Stimulated activated CD8-positive, alpha-beta memory T cell treated with anti-CD3 and anti-CD28 coated beads, Interleukin-15, amount 100 ng/mL, for 48 hours (primary cell): Measurements from ENCODE around the gene DOCK7.
"Not testable (repeated sequence)": the region's sequence is repeated elsewhere in the genome, so short reads cannot be mapped to it uniquely, and the experiment has no call there.

Experiments
- DNase-seq, 2 donors: peaks; one replicate each; pipeline ENCODE4 v3.0.0-alpha.2; 2020; ENCODE audit warnings: low read depth in 2 of 2

Gene DOCK7

DNA sequence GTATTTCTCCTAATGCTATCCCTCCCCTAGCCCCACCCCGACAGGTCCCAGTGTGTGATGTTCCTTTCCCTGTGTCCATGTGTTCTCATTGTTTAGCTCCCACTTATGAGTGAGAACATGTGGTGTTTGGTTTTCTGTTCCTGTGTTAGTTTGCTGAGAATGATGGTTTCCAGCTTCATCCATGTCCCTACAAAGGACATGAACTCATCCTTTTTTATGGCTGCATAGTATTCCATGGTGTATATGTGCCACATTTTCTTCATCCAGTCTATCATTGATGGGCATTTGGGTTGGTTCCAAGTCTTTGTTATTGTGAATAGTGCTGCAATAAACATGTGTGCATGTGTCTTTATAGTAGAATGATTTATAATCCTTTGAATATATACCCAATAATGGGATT lies 77.6 kb downstream of the DOCK7 start:
- DNase-seq = not testable (repeated sequence)

- no peak for DNase-seq
Measured at GRCh38 chr1:62608905-62609304, 79.3 kb downstream of the DOCK7 start.

DNA sequence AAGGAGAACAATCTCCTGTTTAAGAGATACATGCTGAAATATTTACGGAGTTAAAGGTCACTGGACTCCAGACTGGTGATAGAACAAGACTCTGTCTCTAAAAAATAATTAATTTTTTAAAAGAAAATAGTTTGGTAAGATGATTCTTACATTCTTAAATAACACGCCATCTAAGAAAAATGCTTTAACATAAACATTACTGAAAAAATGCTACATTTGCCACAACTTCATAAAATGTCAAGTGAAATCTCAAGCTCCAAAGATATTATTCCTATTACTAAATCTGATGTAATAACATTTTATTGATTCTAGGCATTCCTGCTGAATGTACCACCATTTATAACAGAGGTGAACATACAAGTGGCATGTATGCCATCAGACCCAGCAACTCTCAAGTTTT lies 86.7 kb downstream of the DOCK7 start:
- no peak for DNase-seq

- no peak for DNase-seq
Measured at GRCh38 chr1:62599044-62599443, 89.1 kb downstream of the DOCK7 start.

- no peak for DNase-seq
Measured at GRCh38 chr1:62597281-62597680, 90.9 kb downstream of the DOCK7 start, which contains the start of gene ANGPTL3. ANGPTL3 (plus strand) TSS chr1:62597520; CDS start chr1:62597567, 47 bp downstream.

DNA sequence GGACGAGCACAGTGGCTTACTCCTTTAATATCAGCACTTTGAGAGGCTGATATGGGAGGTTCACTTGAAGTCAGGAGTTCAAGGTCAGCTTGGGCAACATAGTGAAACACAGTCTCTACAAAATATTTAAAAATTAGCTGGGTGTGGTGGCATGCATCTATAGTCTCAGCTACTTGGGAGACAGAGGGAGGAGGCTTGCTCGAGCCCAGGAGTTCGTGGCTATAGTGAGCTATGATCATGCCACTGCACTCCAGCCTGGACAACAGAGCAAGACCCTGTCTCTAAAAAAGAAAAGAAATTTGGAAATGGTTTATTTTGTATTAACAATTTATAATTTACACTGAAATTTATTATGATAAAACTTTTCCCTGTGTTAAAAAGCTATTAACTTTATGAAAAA lies 92.5 kb downstream of the DOCK7 start:
- no peak for DNase-seq

- no peak for DNase-seq
Measured at GRCh38 chr1:62593825-62594394, 94.3 kb downstream of the DOCK7 start.

- DNase-seq = no peak
Measured at GRCh38 chr1:62590970-62591368, 97.2 kb downstream of the DOCK7 start.

DNA sequence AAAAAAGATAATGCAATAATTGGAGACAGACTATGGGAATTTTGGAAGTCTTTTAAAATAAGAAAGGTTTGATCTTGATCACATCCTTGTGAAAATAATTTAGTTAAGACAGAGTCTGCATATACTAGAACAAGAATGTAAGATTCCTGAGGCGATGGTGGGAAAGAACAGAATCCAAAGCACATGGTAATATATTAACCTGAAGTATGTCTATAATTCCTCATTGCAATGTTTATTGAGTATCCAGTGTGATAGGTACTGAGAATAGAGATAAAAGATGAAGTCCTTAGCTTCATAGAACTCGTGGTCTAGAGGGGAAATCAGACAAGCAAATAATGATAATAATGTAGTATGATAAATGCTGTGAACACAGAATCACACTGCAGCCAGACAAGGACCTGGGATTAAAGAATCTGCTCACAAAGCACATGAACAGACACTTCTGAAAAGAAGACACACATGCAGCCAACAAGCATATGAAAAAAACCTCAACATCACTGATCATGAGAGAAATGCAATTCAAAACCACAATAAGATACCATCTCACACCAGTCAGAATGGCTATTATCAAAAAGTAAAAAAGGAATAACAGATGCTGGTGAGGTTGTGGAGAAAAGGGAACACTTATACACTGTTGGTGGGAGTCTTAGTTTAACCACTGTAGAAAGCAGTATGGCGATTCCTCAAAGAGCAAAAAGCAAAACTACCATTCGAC lies 97.8 kb downstream of the DOCK7 start:
- no peak for DNase-seq

DNA sequence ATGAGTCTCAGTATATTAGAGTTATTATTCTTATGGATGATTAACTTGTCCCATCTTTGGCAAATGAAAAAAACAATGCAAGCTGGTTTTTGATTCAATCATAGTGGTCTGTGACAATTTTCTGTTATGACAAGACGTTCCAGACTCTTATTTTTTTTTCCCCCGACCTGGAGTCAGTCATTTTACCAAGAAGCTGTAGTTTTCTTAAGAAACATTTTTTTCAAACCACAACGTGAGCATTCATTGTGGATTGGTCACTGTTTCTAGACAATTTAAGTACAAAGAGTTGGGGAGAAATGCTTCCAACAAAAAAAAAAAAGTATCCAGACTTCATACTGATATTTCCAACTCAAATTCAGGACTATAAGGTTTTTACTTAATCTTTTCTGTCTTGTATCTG lies 98.9 kb downstream of the DOCK7 start:
- no peak for DNase-seq

DNA sequence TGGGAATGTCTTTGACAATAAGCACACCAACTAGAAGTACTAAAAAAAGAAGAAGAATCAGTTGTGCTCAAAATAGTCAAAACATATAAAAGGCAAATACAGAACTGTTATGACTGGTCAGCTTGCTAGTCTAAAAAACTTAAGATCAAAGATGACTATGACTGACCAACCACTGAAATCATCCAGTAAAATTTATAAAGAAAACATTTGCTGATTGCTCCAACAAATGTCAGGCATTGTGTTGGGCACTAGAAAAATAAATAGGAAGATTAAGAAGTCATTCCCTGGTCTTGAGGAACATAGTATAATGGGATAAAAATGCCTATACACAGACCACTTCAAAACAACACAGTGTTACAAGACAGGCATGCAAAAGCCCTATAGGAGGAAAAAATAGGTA lies 100.2 kb downstream of the DOCK7 start:
- no peak for DNase-seq

DNA sequence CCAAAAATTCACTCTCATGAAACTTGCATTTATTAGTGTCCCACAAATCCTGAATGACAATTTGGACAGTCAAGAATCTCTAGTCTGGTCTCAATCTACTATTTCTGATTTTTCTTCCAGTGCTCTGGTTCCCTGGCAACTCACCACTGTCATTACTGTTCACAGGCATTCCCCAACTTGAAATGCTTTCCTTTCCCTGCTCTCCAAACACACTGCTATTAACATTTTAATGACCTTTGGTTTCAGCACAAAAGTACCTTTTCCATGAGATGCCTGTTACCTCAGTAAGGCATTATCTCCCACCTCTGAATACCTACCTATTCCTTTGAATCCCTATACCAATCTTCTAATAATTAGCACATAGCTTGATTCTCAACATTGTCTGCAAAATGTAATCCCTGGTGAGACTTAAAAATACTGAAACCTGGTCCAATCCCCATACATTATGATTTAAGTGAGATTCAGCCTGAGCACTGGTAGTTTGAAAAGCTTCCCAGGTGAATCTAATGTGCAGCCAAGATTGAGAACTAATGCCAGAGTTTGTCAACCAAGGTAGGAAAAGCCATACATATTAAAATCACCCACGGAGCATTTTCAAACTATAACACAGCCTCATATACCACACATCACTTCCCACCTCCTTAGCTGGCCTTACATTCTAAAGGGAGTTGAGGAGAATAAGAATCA lies 102.6 kb downstream of the DOCK7 start:
- DNase-seq = no peak

- DNase-seq = no peak
Measured at GRCh38 chr1:62573675-62574074, 114.5 kb downstream of the DOCK7 start.

- DNase-seq = no peak
Measured at GRCh38 chr1:62572476-62572875, 115.7 kb downstream of the DOCK7 start.

GRCh38 chr1:62571517-62571916 lies 116.7 kb downstream of the DOCK7 start:
- not testable (repeated sequence) for DNase-seq

DNA sequence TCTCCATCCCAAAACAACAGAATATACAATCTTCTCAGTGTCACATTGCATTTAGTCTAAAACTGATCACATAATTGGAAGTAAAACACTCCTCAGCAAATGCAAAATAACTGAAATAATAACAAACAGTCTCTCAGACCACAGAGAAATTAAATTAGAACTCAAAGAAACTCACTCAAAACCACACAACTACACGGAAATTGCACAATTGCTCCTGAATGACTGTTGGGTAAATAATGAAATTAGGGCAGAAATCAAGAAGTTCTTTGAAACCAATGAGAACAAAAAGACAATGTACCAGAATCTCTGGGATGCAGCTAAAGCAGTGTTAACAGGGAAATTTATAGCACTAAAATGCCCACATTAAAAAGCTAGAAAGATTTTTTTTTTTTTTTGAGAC lies 120.3 kb downstream of the DOCK7 start:
- DNase-seq = not testable (repeated sequence)

DNA sequence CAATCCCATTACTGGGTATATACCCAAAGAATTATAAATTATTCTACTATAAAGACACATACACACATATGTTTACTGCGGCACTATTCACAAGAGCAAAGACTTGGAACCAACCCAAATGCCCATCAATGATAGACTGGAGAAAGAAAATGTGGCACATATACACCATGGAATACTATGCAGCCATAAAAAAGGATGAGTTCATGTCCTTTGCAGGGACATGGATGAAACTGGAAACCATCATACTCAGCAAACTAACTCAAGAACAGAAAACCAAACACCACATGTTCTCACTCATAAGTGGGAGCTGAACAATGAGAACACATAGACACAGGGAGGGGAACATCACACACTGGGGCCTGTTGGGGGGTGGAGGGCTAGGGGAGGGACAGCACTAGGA lies 121.0 kb downstream of the DOCK7 start:
- not testable (repeated sequence) for DNase-seq

- no peak for DNase-seq
Measured at GRCh38 chr1:62561306-62561705, 126.9 kb downstream of the DOCK7 start.

GRCh38 chr1:62544570-62544969 lies 143.6 kb downstream of the DOCK7 start:
- no peak for DNase-seq

GRCh38 chr1:62541048-62541447 lies 147.1 kb downstream of the DOCK7 start:
- DNase-seq = no peak

- DNase-seq = no peak
Measured at GRCh38 chr1:62539028-62539447, 149.1 kb downstream of the DOCK7 start.

DNA sequence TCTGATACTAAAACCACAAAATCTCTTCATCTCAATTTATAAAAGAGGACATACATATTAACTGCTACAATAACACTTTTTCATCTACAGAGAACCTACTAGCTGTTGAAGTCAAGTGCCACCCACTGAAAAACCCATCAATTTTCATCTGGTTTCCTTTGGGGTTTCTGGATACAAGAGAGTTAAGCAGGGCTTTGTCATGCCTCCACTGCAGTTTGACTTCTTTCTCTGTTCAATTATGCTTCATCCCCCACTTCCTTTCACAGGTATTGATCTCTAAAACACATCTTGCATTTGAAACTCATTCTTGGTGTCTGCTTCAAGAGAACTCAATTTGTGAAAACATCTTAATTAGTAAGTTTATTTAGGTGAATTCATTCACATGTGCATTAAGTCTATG lies 151.3 kb downstream of the DOCK7 start:
- no peak for DNase-seq

GRCh38 chr1:62530516-62531154 lies 157.6 kb downstream of the DOCK7 start:
- DNase-seq = no peak
